ENCODE measurements around the gene RUNX2.

GRCh38 chr6:45461486-45461885 is 133.4 kb downstream of the RUNX2 start:
- TF ChIP-seq POLR2A (IDR thresholded peaks at IDR 0.05; ENCODE audit: low read depth, low read length) (no peak), POLR2AphosphoS5 (IDR thresholded peaks at IDR 0.05; ENCODE audit: low read depth, low read length) (no peak)
